Activated B cell treated with CpG ODN at 0.5 μM for 24 hours (primary cell): Measurements from ENCODE around the gene SRGAP1. TPM values are rescaled to one million over a fixed set of nuclear protein-coding genes. Genes with fewer than 3 reads are reported as not detected.
"Not testable (repeated sequence)": the region's sequence is repeated elsewhere in the genome, so short reads cannot be mapped to it uniquely, and the experiment has no call there.

Source experiments
- ATAC-seq: fragments of 200-7000 bp; cut with Tn5 transposase; one replicate; pipeline ENCODE4 v1.10.0; 2021; ENCODE audit warnings: low read depth, mild to moderate bottlenecking, moderate library complexity
- CTCF ChIA-PET: fragments of 350-600 bp; sonication (Branson Sonifier 250); formaldehyde crosslinking; loops from one replicate; lab custom pipeline; 2021; ENCODE audit warnings: antibody characterized with exemption; lab: Charles Lee
- POLR2A ChIA-PET: fragments of 350-600 bp; sonication (Branson Sonifier 250); formaldehyde crosslinking; loops from one replicate; lab custom pipeline; 2021; ENCODE audit warnings: antibody characterized with exemption; lab: Charles Lee
- DNase-seq: peaks from one replicate; pipeline ENCODE4 v3.0.0; 2022
- H3K27ac Mint-ChIP-seq: one replicate; pipeline ENCODE4 v1.8.0; 2020; ENCODE audit warnings: mixed read lengths
- H3K27me3 Mint-ChIP-seq: one replicate; pipeline ENCODE4 v1.8.0; 2021; ENCODE audit warnings: mixed read lengths
- H3K36me3 Mint-ChIP-seq: one replicate; pipeline ENCODE4 v1.8.0; 2021; ENCODE audit warnings: low read depth, mixed read lengths
- H3K4me1 Mint-ChIP-seq: one replicate; pipeline ENCODE4 v1.8.0; 2021; ENCODE audit warnings: mixed read lengths
- H3K4me3 Mint-ChIP-seq: one replicate; pipeline ENCODE4 v1.8.0; 2020; ENCODE audit warnings: mild to moderate bottlenecking, mixed read lengths
- H3K9me3 Mint-ChIP-seq: one replicate; pipeline ENCODE4 v1.8.0; 2020; ENCODE audit warnings: mixed read lengths
- intact Hi-C: fragments of 100-400 bp; cut with micrococcal nuclease; formaldehyde crosslinking; loops from one replicate; pipeline ENCODE4 v1.15.1; 2024
- total RNA-seq: library from RNA; stranded (reverse); gene quantifications from 2 replicates; pipeline ENCODE4 v1.2.3, GENCODE V29; 2022
- TF ChIP-seq, protein P1 (sequence below): fragments of 200-600 bp; IDR thresholded peaks from one replicate; pipeline ENCODE4 v1.8.0; 2022; ENCODE audit warnings: antibody characterized with exemption, mild to moderate bottlenecking

Gene SRGAP1
- total RNA-seq, 1 donor from 2014 or later: 1.1 TPM

GRCh38 chr12:64007853-64008252 is 163.4 kb downstream of the SRGAP1 start:
- Mint-ChIP-seq H3K36me3 (no peaks in the 10 kb centered on the region), H3K27me3 (no peaks in the 10 kb centered on the region), H3K9me3 (peaks cover 2% of the 10 kb centered on the region), H3K4me3 (no peak overlapping the region), H3K27ac (no peak overlapping the region), H3K4me1 (no peaks in the 10 kb centered on the region)
- no peak for ATAC-seq
- TF ChIP-seq, protein P1, sequence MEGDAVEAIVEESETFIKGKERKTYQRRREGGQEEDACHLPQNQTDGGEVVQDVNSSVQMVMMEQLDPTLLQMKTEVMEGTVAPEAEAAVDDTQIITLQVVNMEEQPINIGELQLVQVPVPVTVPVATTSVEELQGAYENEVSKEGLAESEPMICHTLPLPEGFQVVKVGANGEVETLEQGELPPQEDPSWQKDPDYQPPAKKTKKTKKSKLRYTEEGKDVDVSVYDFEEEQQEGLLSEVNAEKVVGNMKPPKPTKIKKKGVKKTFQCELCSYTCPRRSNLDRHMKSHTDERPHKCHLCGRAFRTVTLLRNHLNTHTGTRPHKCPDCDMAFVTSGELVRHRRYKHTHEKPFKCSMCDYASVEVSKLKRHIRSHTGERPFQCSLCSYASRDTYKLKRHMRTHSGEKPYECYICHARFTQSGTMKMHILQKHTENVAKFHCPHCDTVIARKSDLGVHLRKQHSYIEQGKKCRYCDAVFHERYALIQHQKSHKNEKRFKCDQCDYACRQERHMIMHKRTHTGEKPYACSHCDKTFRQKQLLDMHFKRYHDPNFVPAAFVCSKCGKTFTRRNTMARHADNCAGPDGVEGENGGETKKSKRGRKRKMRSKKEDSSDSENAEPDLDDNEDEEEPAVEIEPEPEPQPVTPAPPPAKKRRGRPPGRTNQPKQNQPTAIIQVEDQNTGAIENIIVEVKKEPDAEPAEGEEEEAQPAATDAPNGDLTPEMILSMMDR: no peak
- POLR2A ChIA-PET: no interaction called here
- DNase-seq: no peak
- intact Hi-C loops: no loop called here
- CTCF ChIA-PET: no interaction called here

GRCh38 chr12:64008596-64008995 is 164.1 kb downstream of the SRGAP1 start:
- POLR2A ChIA-PET: no interaction called here
- no peaks in the 10 kb centered on the region for H3K9me3 Mint-ChIP-seq
- ATAC-seq: no peak
- CTCF ChIA-PET: no interaction called here
- H3K4me3 Mint-ChIP-seq: no peak overlapping the region
- intact Hi-C loops: no loop called here
- H3K27ac Mint-ChIP-seq: no peak overlapping the region
- H3K4me1 Mint-ChIP-seq: no peaks in the 10 kb centered on the region
- no peaks in the 10 kb centered on the region for H3K36me3 Mint-ChIP-seq
- TF ChIP-seq, protein P1: no peak
- no peak for DNase-seq
- H3K27me3 Mint-ChIP-seq: no peaks in the 10 kb centered on the region

DNA sequence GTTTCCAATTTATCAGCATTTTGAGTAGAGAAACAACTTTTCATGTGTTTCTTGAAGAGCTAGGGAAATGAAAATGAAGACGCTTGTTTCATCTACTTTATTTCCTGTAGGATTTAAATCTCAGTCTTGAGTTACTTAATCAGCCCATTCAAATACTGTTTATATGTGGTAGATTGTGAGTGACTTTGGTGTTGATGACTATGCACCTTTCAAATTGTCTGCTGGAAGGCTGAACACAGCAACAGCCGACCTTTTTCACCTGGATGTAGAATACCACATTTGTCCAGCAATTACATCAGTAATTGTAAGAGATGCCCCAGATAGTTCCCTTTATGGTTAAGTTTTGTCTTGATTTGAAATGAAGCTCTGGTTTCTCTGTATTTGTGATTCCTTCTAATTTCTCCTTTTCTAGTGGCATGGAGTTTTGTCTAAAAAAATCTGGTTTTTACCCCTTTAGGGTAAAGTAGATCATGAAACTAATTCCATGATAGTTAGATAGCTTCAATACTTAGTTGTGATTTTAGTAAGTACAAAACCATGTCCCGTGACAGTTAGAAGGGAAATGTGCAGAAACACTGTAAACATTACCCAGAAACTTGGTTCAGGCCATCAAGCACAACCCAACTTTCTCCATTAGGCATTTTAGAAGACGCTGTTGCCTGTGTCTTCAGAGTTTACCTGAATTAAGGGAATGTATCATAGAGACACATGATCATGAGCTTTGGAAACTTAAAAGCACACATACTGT is 165.0 kb downstream of the SRGAP1 start:
- H3K27ac Mint-ChIP-seq: no peak overlapping the region
- TF ChIP-seq, protein P1: no peak
- ChIA-PET POLR2A (no interaction called here), CTCF (no interaction called here)
- no peaks in the 10 kb centered on the region for H3K4me1 Mint-ChIP-seq
- no peak for DNase-seq
- intact Hi-C loops: no loop called here
- H3K27me3 Mint-ChIP-seq: no peaks in the 10 kb centered on the region
- ATAC-seq: no peak
- no peaks in the 10 kb centered on the region for H3K9me3 Mint-ChIP-seq
- H3K4me3 Mint-ChIP-seq: no peak overlapping the region
- H3K36me3 Mint-ChIP-seq: no peaks in the 10 kb centered on the region

DNA sequence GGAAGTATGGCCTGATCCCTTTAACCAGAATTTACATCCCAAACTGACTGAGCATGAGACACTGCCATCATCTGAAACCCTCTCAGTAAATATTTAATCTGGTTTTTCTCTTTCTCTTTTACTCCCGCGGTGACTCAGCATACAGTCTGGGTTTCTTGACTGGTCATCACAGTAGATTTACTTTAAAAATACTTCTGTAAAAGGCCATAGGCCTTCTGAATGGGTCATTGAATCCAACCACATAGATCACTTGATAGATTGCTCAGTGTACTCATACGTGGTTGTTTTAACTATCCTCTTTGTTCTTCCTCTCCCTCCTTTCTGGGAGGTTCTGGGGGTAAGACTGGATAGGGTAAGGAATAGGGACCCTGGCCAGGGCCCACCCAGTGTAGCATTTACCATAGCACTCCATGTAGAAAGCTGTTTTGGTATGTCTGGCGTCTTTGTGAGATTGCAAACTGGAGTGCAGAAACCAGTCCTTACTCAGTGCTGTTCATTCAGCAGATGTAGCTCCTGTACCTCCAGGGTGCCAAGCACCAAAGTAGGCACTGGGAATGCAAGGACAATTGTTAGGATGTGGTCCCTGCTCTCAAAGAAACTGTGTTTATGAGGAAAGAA is 165.7 kb downstream of the SRGAP1 start:
- Mint-ChIP-seq H3K4me3 (no peak overlapping the region), H3K27me3 (no peaks in the 10 kb centered on the region), H3K27ac (no peak overlapping the region), H3K9me3 (no peaks in the 10 kb centered on the region), H3K4me1 (no peaks in the 10 kb centered on the region), H3K36me3 (no peaks in the 10 kb centered on the region)
- POLR2A ChIA-PET: no interaction called here
- intact Hi-C loops: no loop called here
- DNase-seq (no peak), ATAC-seq (no peak)
- CTCF ChIA-PET: no interaction called here
- TF ChIP-seq, protein P1: no peak

GRCh38 chr12:64016521-64016920 is 172.0 kb downstream of the SRGAP1 start:
- POLR2A ChIA-PET: no interaction called here
- Mint-ChIP-seq H3K27ac (no peak overlapping the region), H3K36me3 (no peaks in the 10 kb centered on the region), H3K4me3 (no peak overlapping the region), H3K27me3 (no peaks in the 10 kb centered on the region), H3K4me1 (no peaks in the 10 kb centered on the region), H3K9me3 (no peaks in the 10 kb centered on the region)
- CTCF ChIA-PET: no interaction called here
- no peak for ATAC-seq
- intact Hi-C loops: no loop called here
- no peak for DNase-seq
- TF ChIP-seq, protein P1: no peak

DNA sequence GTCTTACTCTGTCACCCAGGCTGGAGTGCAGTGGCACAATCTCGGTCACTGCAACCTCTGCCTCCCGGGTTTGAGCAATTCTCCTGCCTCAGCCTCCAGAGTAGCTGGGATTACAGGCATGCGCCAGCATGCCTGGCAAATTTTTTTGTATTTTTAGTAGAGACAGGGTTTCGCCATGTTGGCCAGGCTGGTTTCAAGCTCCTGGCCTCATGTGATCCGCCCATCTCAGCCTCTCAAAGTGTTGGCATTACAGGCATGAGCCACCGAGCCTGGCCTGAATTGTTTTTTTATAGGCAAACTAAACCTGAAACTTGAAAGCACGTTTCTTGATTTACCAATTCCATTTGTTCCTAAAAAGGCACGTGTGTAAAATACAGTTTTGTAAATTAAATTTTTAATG is 173.6 kb downstream of the SRGAP1 start:
- H3K4me3 Mint-ChIP-seq, DNase-seq, H3K9me3 Mint-ChIP-seq, H3K36me3 Mint-ChIP-seq, CTCF ChIA-PET, intact Hi-C loops, H3K27ac Mint-ChIP-seq, ATAC-seq, POLR2A ChIA-PET, H3K4me1 Mint-ChIP-seq, H3K27me3 Mint-ChIP-seq: not testable (repeated sequence)
